GM19025 (cell line): Measurements from ENCODE around the gene HLA-DOB.
A peak's percentile ranks its signal among the peaks of the same experiment; 100 is the strongest.

Source experiments
- ATAC-seq: cut with Tn5 transposase; IDR thresholded peaks from one replicate; pipeline ENCODE4 v1.9.1; 2021; ENCODE audit warnings: mild to moderate bottlenecking, low read depth, moderate library complexity; ENCODE audit not compliant: unreplicated experiment

Gene HLA-DOB

GRCh38 chr6:32843979-32844838 is 27.4 kb upstream of the HLA-DOB start, which contains the start of gene PSMB8:
Gene PSMB8, minus strand, starts transcription at chr6:32844047. Its CDS starts 51 bp downstream, at chr6:32843996.
- ATAC-seq = peak; percentile 64

- no peak for ATAC-seq
Measured at GRCh38 chr6:32843331-32843978, 26.7 kb upstream of the HLA-DOB start.

- ATAC-seq = no peak
Measured at GRCh38 chr6:32842690-32843089, 25.9 kb upstream of the HLA-DOB start.

- no peak for ATAC-seq
Measured at GRCh38 chr6:32842021-32842650, 25.3 kb upstream of the HLA-DOB start.

GRCh38 chr6:32840604-32841246 is 23.9 kb upstream of the HLA-DOB start:
- ATAC-seq = no peak

- no peak for ATAC-seq
Measured at GRCh38 chr6:32839356-32839755, 22.6 kb upstream of the HLA-DOB start.

GRCh38 chr6:32838114-32838958 is 21.5 kb upstream of the HLA-DOB start, which contains the start of gene TAP2:
Gene TAP2, minus strand, starts transcription at chr6:32838739. Its CDS starts 506 bp downstream, at chr6:32838233.
- ATAC-seq = peak; percentile 82

- no peak for ATAC-seq
Measured at GRCh38 chr6:32837651-32838113, 20.9 kb upstream of the HLA-DOB start.

- no peak for ATAC-seq
Measured at GRCh38 chr6:32836873-32837272, 20.1 kb upstream of the HLA-DOB start.

- no peak for ATAC-seq
Measured at GRCh38 chr6:32835167-32835893, 18.5 kb upstream of the HLA-DOB start.

- no peak for ATAC-seq
Measured at GRCh38 chr6:32833664-32834063, 16.9 kb upstream of the HLA-DOB start.

- no peak for ATAC-seq
Measured at GRCh38 chr6:32832535-32832934, 15.7 kb upstream of the HLA-DOB start.

GRCh38 chr6:32830936-32831335 is 14.1 kb upstream of the HLA-DOB start:
- no peak for ATAC-seq

GRCh38 chr6:32830017-32830416 is 13.2 kb upstream of the HLA-DOB start:
- no peak for ATAC-seq

GRCh38 chr6:32829495-32829894 is 12.7 kb upstream of the HLA-DOB start:
- ATAC-seq = no peak

GRCh38 chr6:32827025-32827424 is 10.2 kb upstream of the HLA-DOB start:
- no peak for ATAC-seq

GRCh38 chr6:32825966-32826365 is 9.2 kb upstream of the HLA-DOB start:
- ATAC-seq = no peak

GRCh38 chr6:32819729-32820128 is 2.9 kb upstream of the HLA-DOB start:
- no peak for ATAC-seq

GRCh38 chr6:32818867-32819266 is 2.1 kb upstream of the HLA-DOB start:
- no peak for ATAC-seq
